Pancreas (tissue), 10 donors: ENCODE data around the gene HLF. TPM values are rescaled to one million over a fixed set of nuclear protein-coding genes. Genes with fewer than 3 reads are reported as not detected.

Source experiments
- ATAC-seq, 4 donors: fragments of 200-7000 bp; cut with Tn5 transposase; one replicate each; pipeline versions ENCODE4 v1.8.0 to v1.9.1; 2020; ENCODE audit warnings: mild to moderate bottlenecking in 4 of 4, moderate library complexity in 4 of 4
- DNase-seq, 6 donors: peaks; one replicate each; pipeline ENCODE4 v3.0.0-alpha.2; 2020
- FAIRE-seq: peaks from 2 replicates; lab custom pipeline; 2012; peaks lifted over from hg19 to GRCh38; lab: Jason Lieb, UNC
- H3K27ac ChIP-seq, 4 donors: fragments of 200-600 bp; sonication (generic); 1 replicate in 3 of 4; 2 replicates in 1 of 4; pipeline versions ENCODE4 v1.5.0 to v1.8.0; 2020
- H3K27me3 ChIP-seq, 4 donors: fragments of 200-600 bp; one replicate each; pipeline ENCODE4 v1.8.0; 2021
- H3K36me3 ChIP-seq, 3 donors: fragments of 200-600 bp; sonication (generic) in 1 of 3; one replicate each; pipeline versions ENCODE4 v1.5.0 to v1.8.0; 2020 to 2021
- H3K4me1 ChIP-seq, 3 donors: fragments of 200-600 bp; one replicate each; pipeline ENCODE4 v1.8.0; 2021
- H3K4me3 ChIP-seq, 4 donors: fragments of 200-600 bp; sonication (generic) in 2 of 4; one replicate each; pipeline versions ENCODE4 v1.5.0 to v1.8.0; 2020 to 2021
- H3K9me3 ChIP-seq, 4 donors: fragments of 200-600 bp; one replicate each; pipeline ENCODE4 v1.8.0; 2021
- WGBS, 2 donors: extraction: QIAGEN DNeasy Blood & Tissue Kit; methylation state at CpG; one replicate each; pipeline ENCODE4 v1.1.7; 2013; 5-methylcytosine and 5-hydroxymethylcytosine counted together
- intact Hi-C, 3 donors: fragments of 100-400 bp; cut with DNase I; formaldehyde crosslinking; loops; one replicate each; pipeline versions ENCODE4 v1.11.1 to v1.14.2; 2022
- polyA plus RNA-seq, 2 donors: library from polyadenylated mRNA; stranded (reverse); fragments of 200-250 nt; gene quantifications; one replicate each; pipeline ENCODE4 v1.2.3, GENCODE V29; 2013
- total RNA-seq, 6 donors: library from RNA; stranded (reverse); fragmentation: NEBNext Ultra II Directional in 4 of 6; extraction: Animal tissue kit (Norgen Biotek cat#: 25700) in 4 of 6; gene quantifications; one replicate each; pipeline versions ENCODE4 v1.2.1 to v1.2.4, GENCODE V29; 2021 to 2023
- TF ChIP-seq, protein P1 (sequence below), 4 donors: fragments of 200-600 bp; sonication (generic) in 3 of 4; IDR thresholded peaks; one replicate each; pipeline versions ENCODE4 v1.5.0 to v1.8.0; 2021; ENCODE audit warnings: antibody characterized with exemption in 4 of 4
- donor health status: healthy with polysubstance abuse.
- donor health status: DM: no; HTN: no; CAD: no; lungs with moderate emphysema.
- donor health status: DM: no; HTN: no; CAD: no.
- donor health status: control.
- donor health status: control.
- donor health status: Bipolar disorder and iron deficiency.
- donor health status: DM: yes; HTN: yes; CAD: no.
- donor health status: DM: no; HTN: no; CAD: no.
- donor health status: DM: no; HTN: no; CAD: no.
- donor health status: DM: yes; HTN: yes; CAD: no.

HLF gene
- total and polyA plus RNA-seq, 8 donors, result 1.2 to 4.6 (median 2.2) TPM

GRCh38 chr17:55223524-55223923 lies 41.2 kb upstream of the HLF start:
- Histone ChIP-seq H3K36me3 (no peaks in the 10 kb centered on the region), H3K27ac (no peak overlapping the region), H3K4me1 (no peaks in the 10 kb centered on the region), H3K4me3 (no peak overlapping the region), H3K9me3 (no peaks in the 10 kb centered on the region), H3K27me3 (no peaks in the 10 kb centered on the region)
- ATAC-seq (no peak), DNase-seq (no peak), FAIRE-seq (no peak)
- TF ChIP-seq, protein P1, sequence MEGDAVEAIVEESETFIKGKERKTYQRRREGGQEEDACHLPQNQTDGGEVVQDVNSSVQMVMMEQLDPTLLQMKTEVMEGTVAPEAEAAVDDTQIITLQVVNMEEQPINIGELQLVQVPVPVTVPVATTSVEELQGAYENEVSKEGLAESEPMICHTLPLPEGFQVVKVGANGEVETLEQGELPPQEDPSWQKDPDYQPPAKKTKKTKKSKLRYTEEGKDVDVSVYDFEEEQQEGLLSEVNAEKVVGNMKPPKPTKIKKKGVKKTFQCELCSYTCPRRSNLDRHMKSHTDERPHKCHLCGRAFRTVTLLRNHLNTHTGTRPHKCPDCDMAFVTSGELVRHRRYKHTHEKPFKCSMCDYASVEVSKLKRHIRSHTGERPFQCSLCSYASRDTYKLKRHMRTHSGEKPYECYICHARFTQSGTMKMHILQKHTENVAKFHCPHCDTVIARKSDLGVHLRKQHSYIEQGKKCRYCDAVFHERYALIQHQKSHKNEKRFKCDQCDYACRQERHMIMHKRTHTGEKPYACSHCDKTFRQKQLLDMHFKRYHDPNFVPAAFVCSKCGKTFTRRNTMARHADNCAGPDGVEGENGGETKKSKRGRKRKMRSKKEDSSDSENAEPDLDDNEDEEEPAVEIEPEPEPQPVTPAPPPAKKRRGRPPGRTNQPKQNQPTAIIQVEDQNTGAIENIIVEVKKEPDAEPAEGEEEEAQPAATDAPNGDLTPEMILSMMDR (IDR thresholded peaks at IDR 0.05), result no peak
- 67 to 77% methylated on average over 3 of the region's 3 CpGs for WGBS, 2 donors
- intact Hi-C loops, result no loop called here

DNA sequence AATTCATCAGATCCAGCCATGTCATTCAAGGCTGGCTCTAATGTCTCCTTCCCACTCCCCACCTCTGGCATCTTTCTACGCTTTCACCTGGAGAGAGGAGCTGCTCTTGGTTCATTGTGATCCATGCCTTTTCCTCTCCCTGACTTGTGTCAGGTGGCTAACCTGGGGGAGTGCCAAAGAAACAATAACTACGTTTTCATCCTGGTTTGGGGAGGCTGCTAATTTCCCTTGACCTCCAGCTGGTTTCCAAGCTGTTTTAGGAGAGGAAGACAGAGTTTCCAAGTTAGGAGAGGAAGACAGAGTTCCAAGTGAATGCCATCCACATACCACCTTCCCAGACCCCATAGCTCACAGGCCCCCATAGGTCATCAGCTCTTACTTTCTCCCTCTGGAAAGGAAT lies 40.0 kb upstream of the HLF start:
- no peak overlapping the region for H3K4me3 ChIP-seq
- intact Hi-C loops, result no loop called here
- WGBS, 2 donors, result 62 to 65% methylated on average over 2 of the region's 2 CpGs
- ATAC-seq, result no peak
- no peak overlapping the region for H3K27ac ChIP-seq
- no peaks in the 10 kb centered on the region for H3K9me3 ChIP-seq
- H3K4me1 ChIP-seq, result no peaks in the 10 kb centered on the region
- no peaks in the 10 kb centered on the region for H3K27me3 ChIP-seq
- no peak for FAIRE-seq
- TF ChIP-seq, protein P1 (IDR thresholded peaks at IDR 0.05), result no peak
- H3K36me3 ChIP-seq, result no peaks in the 10 kb centered on the region
- no peak for DNase-seq

GRCh38 chr17:55225237-55225636 lies 39.5 kb upstream of the HLF start:
- ATAC-seq (no peak), FAIRE-seq (no peak), DNase-seq (no peak)
- Histone ChIP-seq H3K4me1 (no peaks in the 10 kb centered on the region), H3K4me3 (no peak overlapping the region), H3K27me3 (no peaks in the 10 kb centered on the region), H3K27ac (no peak overlapping the region), H3K9me3 (no peaks in the 10 kb centered on the region), H3K36me3 (no peaks in the 10 kb centered on the region)
- TF ChIP-seq, protein P1 (IDR thresholded peaks at IDR 0.05), result no peak
- intact Hi-C loops, result no loop called here
- WGBS, 2 donors, result 86 to 89% methylated on average over 5 of the region's 5 CpGs

- no peaks in the 10 kb centered on the region for H3K4me1 ChIP-seq
- TF ChIP-seq, protein P1 (IDR thresholded peaks at IDR 0.05), result no peak
- H3K4me3 ChIP-seq, result no peak overlapping the region
- no peaks in the 10 kb centered on the region for H3K27me3 ChIP-seq
- H3K27ac ChIP-seq, result no peak overlapping the region
- FAIRE-seq (no peak), ATAC-seq (no peak), DNase-seq (no peak)
- H3K36me3 ChIP-seq, result no peaks in the 10 kb centered on the region
- 69 to 77% methylated on average over 6 of the region's 6 CpGs for whole genome bisulfite sequencing, 2 donors
- intact Hi-C loops, result no loop called here
- H3K9me3 ChIP-seq, result no peaks in the 10 kb centered on the region
Measured at GRCh38 chr17:55228683-55229192, 36.0 kb upstream of the HLF start.

- Histone ChIP-seq H3K4me3 (no peak overlapping the region), H3K4me1 (no peaks in the 10 kb centered on the region), H3K36me3 (no peaks in the 10 kb centered on the region), H3K9me3 (no peaks in the 10 kb centered on the region), H3K27me3 (no peaks in the 10 kb centered on the region), H3K27ac (no peak overlapping the region)
- FAIRE-seq (no peak), ATAC-seq (no peak), DNase-seq (no peak)
- TF ChIP-seq, protein P1 (IDR thresholded peaks at IDR 0.05), result no peak
- WGBS, 2 donors, result 66 to 75% methylated on average over 2 of the region's 2 CpGs
- intact Hi-C loops, result no loop called here
Measured at GRCh38 chr17:55229276-55229675, 35.5 kb upstream of the HLF start.
